ENCODE results near the gene UBASH3A. TPM values are rescaled to one million over a fixed set of nuclear protein-coding genes. Genes with fewer than 3 reads are reported as not detected.

UBASH3A gene
- total RNA-seq, 1 donor from 2014 or later: not detected

GRCh38 chr21:42471206-42471605 lies 67.5 kb downstream of the UBASH3A start:
- H3K79me2 ChIP-seq (ENCODE audit: low read depth): no peaks in the 10 kb centered on the region
- no peak overlapping the region for H2AFZ ChIP-seq (replicated peaks)
- peak overlapping the region; percentile 35 for H3K27ac Mint-ChIP-seq
- no peaks in the 10 kb centered on the region for H3K36me3 Mint-ChIP-seq
- H3K9ac ChIP-seq: no peak overlapping the region
- H3K4me1 Mint-ChIP-seq: peaks cover 29% of the 10 kb centered on the region
- DNase-seq (ENCODE audit: low spot score): no peak
- H3K4me3 ChIP-seq: no peak overlapping the region
- no peaks in the 10 kb centered on the region for H3K9me3 ChIP-seq (ENCODE audit: low read depth)
- peaks cover 2% of the 10 kb centered on the region for H3K27me3 Mint-ChIP-seq (ENCODE audit: insufficient read depth, low read depth)
- no peaks in the 10 kb centered on the region for H4K20me1 ChIP-seq (ENCODE audit: low read depth)
- H3K4me3 Mint-ChIP-seq: no peak overlapping the region
- no peaks in the 10 kb centered on the region for H3K4me1 ChIP-seq
- no peaks in the 10 kb centered on the region for H3F3A ChIP-seq (ENCODE audit: low read depth)
- no peaks in the 10 kb centered on the region for H3K9me3 Mint-ChIP-seq
- TF ChIP-seq EZH2 (IDR thresholded peaks at IDR 0.05): no peak
- TF ChIP-seq CTCF (IDR thresholded peaks at IDR 0.05): no peak
- TF ChIP-seq EZH2phosphoT487 (IDR thresholded peaks at IDR 0.05): no peak
- no peaks in the 10 kb centered on the region for H3K27me3 ChIP-seq
- H3K4me2 ChIP-seq: no peak overlapping the region
- no peaks in the 10 kb centered on the region for H3K36me3 ChIP-seq
- H3K27ac ChIP-seq: no peak overlapping the region

GRCh38 chr21:42471716-42472330 lies 68.1 kb downstream of the UBASH3A start:
- Mint-ChIP-seq H3K36me3 (no peaks in the 10 kb centered on the region), H3K4me1 (peaks cover 29% of the 10 kb centered on the region), H3K4me3 (no peak overlapping the region), H3K27ac (peak overlapping the region; percentile 35), H3K9me3 (no peaks in the 10 kb centered on the region), H3K27me3 (ENCODE audit: insufficient read depth, low read depth) (peaks cover 2% of the 10 kb centered on the region)
- Histone ChIP-seq H3K36me3 (no peaks in the 10 kb centered on the region), H3F3A (ENCODE audit: low read depth) (no peaks in the 10 kb centered on the region), H3K4me2 (no peak overlapping the region), H3K4me1 (no peaks in the 10 kb centered on the region), H3K27me3 (no peaks in the 10 kb centered on the region), H3K9me3 (ENCODE audit: low read depth) (no peaks in the 10 kb centered on the region), H3K9ac (no peak overlapping the region), H3K27ac (no peak overlapping the region), H2AFZ (replicated peaks) (no peak overlapping the region), H3K4me3 (no peak overlapping the region), H3K79me2 (ENCODE audit: low read depth) (no peaks in the 10 kb centered on the region), H4K20me1 (ENCODE audit: low read depth) (no peaks in the 10 kb centered on the region)
- no peak for TF ChIP-seq CTCF (IDR thresholded peaks at IDR 0.05)
- TF ChIP-seq EZH2phosphoT487 (IDR thresholded peaks at IDR 0.05): no peak
- TF ChIP-seq EZH2 (IDR thresholded peaks at IDR 0.05): no peak
- no peak for DNase-seq (ENCODE audit: low spot score)

- Histone ChIP-seq H3K4me1 (peaks cover 4% of the 10 kb centered on the region), H3K79me2 (ENCODE audit: low read depth) (no peaks in the 10 kb centered on the region)
- peaks cover 4% of the 10 kb centered on the region for H3K27me3 Mint-ChIP-seq (ENCODE audit: insufficient read depth, low read depth)
Measured at GRCh38 chr21:42472521-42472920, 68.8 kb downstream of the UBASH3A start.

More at GRCh38 chr21:42472521-42472920, 68.8 kb downstream of the UBASH3A start:
- H3K9me3 ChIP-seq (ENCODE audit: low read depth): no peaks in the 10 kb centered on the region
- H3K36me3 ChIP-seq: no peaks in the 10 kb centered on the region
- no peak overlapping the region for H3K27ac ChIP-seq
- no peaks in the 10 kb centered on the region for H3K36me3 Mint-ChIP-seq
- no peaks in the 10 kb centered on the region for H3F3A ChIP-seq (ENCODE audit: low read depth)
- H3K4me2 ChIP-seq: no peak overlapping the region
- no peak overlapping the region for H3K4me3 ChIP-seq
- DNase-seq (ENCODE audit: low spot score): no peak
- H3K27me3 ChIP-seq: no peaks in the 10 kb centered on the region
- no peaks in the 10 kb centered on the region for H3K9me3 Mint-ChIP-seq
- no peak overlapping the region for H2AFZ ChIP-seq (replicated peaks)
- H3K27ac Mint-ChIP-seq: no peak overlapping the region
- no peak overlapping the region for H3K4me3 Mint-ChIP-seq
- TF ChIP-seq CTCF (IDR thresholded peaks at IDR 0.05) (no peak), EZH2phosphoT487 (IDR thresholded peaks at IDR 0.05) (no peak), EZH2 (IDR thresholded peaks at IDR 0.05) (no peak)
- H3K4me1 Mint-ChIP-seq: peaks cover 25% of the 10 kb centered on the region
- no peak overlapping the region for H3K9ac ChIP-seq
- H4K20me1 ChIP-seq (ENCODE audit: low read depth): no peaks in the 10 kb centered on the region
